Testis (tissue), 2 donors: ENCODE data around the gene NXPH4.

ENCODE experiments used
- CTCF ChIP-seq, 3 experiments: fragments of 450-650 bp in 2 of 3; fragments of 200-600 bp in 1 of 3; sonication (generic) in 1 of 3; IDR thresholded peaks; one replicate each; pipeline ENCODE4 v1.5.1; 2016 to 2019; ENCODE audit warnings: antibody characterized with exemption in 3 of 3, mild to moderate bottlenecking in 2 of 3, moderate library complexity in 1 of 3
- POLR2A ChIP-seq: fragments of 450-650 bp; IDR thresholded peaks from one replicate; pipeline ENCODE4 v1.6.1; 2017; ENCODE audit warnings: antibody characterized with exemption, mild to moderate bottlenecking, moderate library complexity

- TF ChIP-seq CTCF (IDR thresholded peaks at IDR 0.05) (no peak), POLR2A (no peak)
Observed at GRCh38 chr12:57170408-57170807, 46.2 kb upstream of the NXPH4 start.
